Pulmonary artery endothelial cell (primary cell): ENCODE data around the gene LRRC3. TPM values are rescaled to one million over a fixed set of nuclear protein-coding genes. Genes with fewer than 3 reads are reported as not detected.
"Not testable (repeated sequence)": the region's sequence is repeated elsewhere in the genome, so short reads cannot be mapped to it uniquely, and the experiment has no call there.

Source experiments
- DNase-seq: peaks from one replicate; pipeline ENCODE4 v3.0.0-alpha.2; 2011; ENCODE audit warnings: low read depth, low spot score
- total RNA-seq: library from RNA; depleted of rRNA; stranded (reverse); fragments of >200 nt; gene quantifications from 2 replicates; pipeline ENCODE4 v1.2.3, GENCODE V29; 2014

Gene LRRC3
- 0.71 and 1.5 TPM in 2 replicates for total RNA-seq

GRCh38 chr21:44454747-44455523 is at the start of gene LRRC3:
Gene LRRC3, plus strand, starts transcription at chr21:44455510. Its CDS starts 1,135 bp downstream, at chr21:44456645.
- peak; percentile 54 for DNase-seq

- DNase-seq: no peak
Measured at GRCh38 chr21:44405948-44406872, 49.1 kb upstream of the LRRC3 start.

- no peak for DNase-seq
Measured at GRCh38 chr21:44406953-44407352, 48.4 kb upstream of the LRRC3 start.

GRCh38 chr21:44407493-44407892 is 47.8 kb upstream of the LRRC3 start:
- no peak for DNase-seq

- DNase-seq: no peak
Measured at GRCh38 chr21:44408226-44408625, 47.1 kb upstream of the LRRC3 start.

GRCh38 chr21:44413566-44414290 is 41.6 kb upstream of the LRRC3 start:
- no peak for DNase-seq

- no peak for DNase-seq
Measured at GRCh38 chr21:44414291-44415072, 40.8 kb upstream of the LRRC3 start.

- DNase-seq: no peak
Measured at GRCh38 chr21:44415073-44416025, 40.0 kb upstream of the LRRC3 start.

GRCh38 chr21:44416193-44416592 is 39.1 kb upstream of the LRRC3 start:
- DNase-seq: no peak

- not testable (repeated sequence) for DNase-seq
Measured at GRCh38 chr21:44417621-44418107, 37.6 kb upstream of the LRRC3 start.

GRCh38 chr21:44418108-44418875 is 37.0 kb upstream of the LRRC3 start:
- DNase-seq: no peak

GRCh38 chr21:44418876-44419230 is 36.5 kb upstream of the LRRC3 start:
- DNase-seq: no peak

GRCh38 chr21:44419679-44420078 is 35.6 kb upstream of the LRRC3 start:
- DNase-seq: no peak

- no peak for DNase-seq
Measured at GRCh38 chr21:44420416-44421205, 34.7 kb upstream of the LRRC3 start.

GRCh38 chr21:44421901-44422840 is 33.1 kb upstream of the LRRC3 start:
- DNase-seq: no peak

GRCh38 chr21:44423312-44423821 is 31.9 kb upstream of the LRRC3 start:
- DNase-seq: no peak
